HEK293 (cell line): ENCODE measurements around the gene ANO6.

Experiments
- CTCF ChIP-seq: fragments of 450-650 bp; formaldehyde crosslinking; IDR thresholded peaks from 2 replicates; pipeline ENCODE4 v1.5.1; 2016; ENCODE audit warnings: missing biosample characterization, missing genetic modification characterization
- ELK4 ChIP-seq: IDR thresholded peaks from 2 replicates; pipeline ENCODE4 v1.6.1; 2011; ENCODE audit warnings: mild to moderate bottlenecking, low read depth, low read length, borderline replicate concordance
- TRIM28 ChIP-seq: IDR thresholded peaks from 2 replicates; pipeline ENCODE4 v1.6.1; 2011; ENCODE audit warnings: low read length, control low read depth, borderline replicate concordance
- ZBTB20 ChIP-seq: fragments of 450-650 bp; formaldehyde crosslinking; IDR thresholded peaks from 2 replicates; pipeline ENCODE4 v1.5.1; 2016; ENCODE audit warnings: missing biosample characterization, missing genetic modification characterization
- ZFHX2 ChIP-seq: fragments of 450-650 bp; formaldehyde crosslinking; conservative IDR thresholded peaks from 2 replicates; pipeline ENCODE4 v1.5.1; 2016; ENCODE audit warnings: missing biosample characterization, missing genetic modification characterization
- ZNF169 ChIP-seq: fragments of 450-650 bp; formaldehyde crosslinking; IDR thresholded peaks from 2 replicates; pipeline ENCODE4 v1.5.1; 2016; ENCODE audit warnings: missing biosample characterization, missing genetic modification characterization
- ZNF341 ChIP-seq: fragments of 450-650 bp; formaldehyde crosslinking; IDR thresholded peaks from 2 replicates; pipeline ENCODE4; 2016; ENCODE audit warnings: low read depth, missing biosample characterization, missing genetic modification characterization

GRCh38 chr12:45407981-45408728, 192.3 kb downstream of the ANO6 start:
- TF ChIP-seq TRIM28 (no peak), ZNF169 (tag by site-specific recombination) (no peak), ZFHX2 (tag by site-specific recombination) (no peak), ZBTB20 (tag by site-specific recombination) (no peak), CTCF (tag by site-specific recombination) (no peak), ZNF341 (tag by site-specific recombination) (no peak), ELK4 (no peak)
